Effector memory CD8-positive, alpha-beta T cell (primary cell): ENCODE results near the gene EIF4H.
"Not testable (repeated sequence)": the region's sequence is repeated elsewhere in the genome, so short reads cannot be mapped to it uniquely, and the experiment has no call there.

ENCODE experiments used
- ATAC-seq: fragments of 150-1000 bp; cut with Tn5 transposase; replicated peaks from 2 replicates; pipeline ENCODE4 v1.10.0; 2021; ENCODE audit warnings: mild to moderate bottlenecking, moderate library complexity
- DNase-seq, 3 experiments: peaks; one replicate each; pipeline ENCODE4 v3.0.0; 2021
- H3K27ac Mint-ChIP-seq, 2 donors: one replicate each; pipeline ENCODE4 v1.8.0; 2022; ENCODE audit warnings: mild to moderate bottlenecking in 2 of 2, mixed read lengths in 2 of 2, moderate library complexity in 2 of 2
- H3K27me3 Mint-ChIP-seq, 2 donors: one replicate each; pipeline ENCODE4 v1.8.0; 2022; ENCODE audit warnings: mixed read lengths in 2 of 2
- H3K36me3 Mint-ChIP-seq: one replicate; pipeline ENCODE4 v1.8.0; 2022; ENCODE audit warnings: mild to moderate bottlenecking, moderate library complexity, mixed read lengths; ENCODE audit not compliant: insufficient read depth
- H3K4me1 Mint-ChIP-seq, 2 donors: one replicate each; pipeline ENCODE4 v1.8.0; 2022; ENCODE audit warnings: low read depth in 2 of 2, mixed read lengths in 2 of 2
- H3K4me3 Mint-ChIP-seq, 2 donors: one replicate each; pipeline ENCODE4 v1.8.0; 2022; ENCODE audit warnings: mild to moderate bottlenecking in 2 of 2, mixed read lengths in 2 of 2, moderate library complexity in 2 of 2
- H3K9me3 Mint-ChIP-seq, 2 donors: one replicate each; pipeline ENCODE4 v1.8.0; 2022; ENCODE audit warnings: mixed read lengths in 2 of 2

Gene EIF4H

DNA sequence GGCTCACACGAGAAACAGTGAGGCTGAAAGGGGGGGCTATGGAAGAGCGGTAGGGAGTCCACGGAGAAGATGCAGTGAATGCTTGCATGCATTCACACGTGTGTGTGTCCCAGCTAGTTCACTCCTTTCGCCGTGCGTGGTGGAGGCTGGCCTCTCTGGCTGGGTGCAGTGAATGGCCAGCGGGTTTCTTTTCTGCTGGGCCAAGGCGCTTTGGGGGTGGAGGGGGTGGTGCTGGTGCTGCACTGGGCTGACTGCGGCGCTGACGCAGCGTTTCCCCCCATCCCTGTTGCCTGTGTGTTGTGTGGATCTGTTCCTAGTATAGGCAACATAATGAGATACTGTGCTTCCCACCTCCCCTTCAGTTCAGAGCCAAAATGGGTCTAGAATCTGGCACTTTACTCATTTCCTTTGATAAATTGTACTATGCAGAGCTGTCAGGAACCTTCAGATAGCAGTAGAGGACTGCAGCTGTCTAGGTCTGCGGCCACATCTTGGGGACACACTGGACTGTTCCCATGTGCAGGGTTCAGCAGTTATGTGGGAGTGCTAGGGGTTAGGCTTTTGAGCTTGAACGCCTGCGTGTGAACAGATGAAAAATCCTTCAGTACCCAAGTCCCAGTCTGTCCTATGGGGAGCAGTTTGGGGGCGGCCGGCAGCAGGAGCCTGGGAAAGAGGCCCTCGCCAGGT lies 22.0 kb downstream of the EIF4H start:
- not testable (repeated sequence) for ATAC-seq, H3K4me1 Mint-ChIP-seq, H3K9me3 Mint-ChIP-seq, DNase-seq, H3K27me3 Mint-ChIP-seq
- peak overlapping the region; percentile 36 to 61 for H3K4me3 Mint-ChIP-seq
- H3K36me3 Mint-ChIP-seq: peaks cover 82% of the 10 kb centered on the region
- H3K27ac Mint-ChIP-seq: peak overlapping the region; percentile 73 to 80

GRCh38 chr7:74197449-74198124 lies 23.4 kb downstream of the EIF4H start:
- Mint-ChIP-seq H3K4me1 (peaks cover 3 to 8% of the 10 kb centered on the region in 2 donors), H3K4me3 (peak overlapping the region in 1 of 2 donors; percentile 42), H3K9me3 (no peaks in the 10 kb centered on the region), H3K36me3 (peaks cover 67% of the 10 kb centered on the region), H3K27ac (peak overlapping the region; percentile 77 to 89), H3K27me3 (no peaks in the 10 kb centered on the region)
- ATAC-seq (peak; percentile 10), DNase-seq (no peak)

DNA sequence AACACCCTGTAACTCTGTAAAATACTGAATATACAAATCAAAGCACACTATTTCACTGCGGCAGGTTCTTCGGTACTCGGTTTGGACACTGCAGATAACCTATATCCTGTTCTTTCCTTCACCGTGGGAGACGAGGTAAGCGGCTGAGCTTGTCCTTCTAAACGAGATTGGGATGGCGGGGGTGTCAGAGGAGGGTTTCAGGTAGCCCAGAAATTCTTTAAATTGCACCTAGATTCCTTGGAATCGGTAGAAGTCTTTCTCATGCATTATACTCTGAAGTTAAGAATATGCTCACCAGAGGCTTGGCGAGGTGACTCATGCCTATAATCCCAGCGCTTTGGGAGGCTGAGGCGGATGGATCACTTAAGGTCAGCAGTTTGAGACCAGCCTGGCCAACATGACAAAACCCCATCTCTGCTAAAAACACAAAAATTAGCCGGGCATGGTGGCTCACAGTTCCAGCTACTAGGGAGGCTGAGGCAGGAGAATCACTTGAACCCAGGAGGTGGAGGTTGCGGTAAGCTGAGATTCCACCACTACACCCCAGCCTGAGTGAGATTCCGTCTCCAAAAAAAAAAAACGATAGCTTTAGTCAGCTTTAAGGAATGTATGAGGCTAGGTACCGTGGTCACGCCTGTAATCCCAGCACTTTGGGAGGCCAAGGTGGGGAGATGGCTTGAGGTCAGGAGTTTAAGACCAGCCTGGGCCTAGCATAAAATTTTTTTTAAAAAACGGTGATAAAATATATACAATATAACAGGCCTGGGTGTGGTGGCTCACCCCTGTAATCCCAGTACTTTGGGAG lies 25.6 kb downstream of the EIF4H start:
- Mint-ChIP-seq H3K9me3 (no peaks in the 10 kb centered on the region), H3K4me1 (peaks cover 9 to 15% of the 10 kb centered on the region in 2 donors), H3K27me3 (peaks cover 0 to 8% of the 10 kb centered on the region in 2 donors), H3K27ac (peak overlapping the region; percentile 46 to 89), H3K36me3 (peaks cover 47% of the 10 kb centered on the region), H3K4me3 (no peak overlapping the region)
- no peak for DNase-seq
- no peak for ATAC-seq

DNA sequence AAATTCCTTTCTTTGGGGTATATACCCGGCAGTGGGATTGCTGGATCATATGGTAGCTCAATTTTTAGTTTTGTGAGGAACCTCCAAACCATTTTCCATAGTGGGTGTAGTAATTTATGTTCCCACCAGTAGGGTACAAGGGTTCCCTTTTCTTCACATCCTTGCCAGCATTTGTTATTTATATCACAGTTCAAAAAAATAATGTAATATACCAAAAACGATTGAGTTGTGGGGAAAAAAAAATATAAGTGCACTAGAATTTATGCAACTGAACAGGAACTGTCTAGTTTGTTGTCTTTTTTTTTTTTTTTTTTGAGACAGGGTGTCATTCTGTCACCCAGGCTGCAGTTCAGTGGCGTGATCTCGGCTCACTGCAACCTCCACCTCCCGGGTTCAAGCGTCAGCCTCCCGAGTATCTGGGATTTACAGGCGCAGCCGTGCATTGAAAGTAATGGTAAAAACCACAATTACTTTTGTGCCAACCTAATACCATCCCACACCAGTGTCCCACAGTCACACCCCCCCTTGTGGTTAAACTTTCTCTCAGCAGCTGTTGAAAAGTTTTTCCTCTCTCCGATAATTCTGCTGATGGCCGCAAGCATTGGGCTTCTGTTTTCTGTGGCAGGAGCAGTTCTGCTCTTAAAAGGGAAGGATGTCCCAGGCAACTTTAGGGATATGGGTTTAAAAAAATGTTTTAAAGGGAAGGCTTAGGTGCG lies 28.8 kb downstream of the EIF4H start:
- ATAC-seq: peak; percentile 23
- Mint-ChIP-seq H3K4me1 (peaks cover 14 to 15% of the 10 kb centered on the region in 2 donors), H3K36me3 (peaks cover 27% of the 10 kb centered on the region)

GRCh38 chr7:74203956-74204618 lies 29.9 kb downstream of the EIF4H start:
- no peak overlapping the region for H3K4me3 Mint-ChIP-seq
- DNase-seq: no peak
- peaks cover 0 to 8% of the 10 kb centered on the region in 2 donors for H3K27me3 Mint-ChIP-seq
- H3K27ac Mint-ChIP-seq: no peak overlapping the region
- H3K4me1 Mint-ChIP-seq: peaks cover 15 to 16% of the 10 kb centered on the region in 2 donors
- no peak for ATAC-seq
- H3K9me3 Mint-ChIP-seq: no peaks in the 10 kb centered on the region
- peaks cover 20% of the 10 kb centered on the region for H3K36me3 Mint-ChIP-seq

More for the DNA sequence above, 28.8 kb downstream of the EIF4H start:
- Mint-ChIP-seq H3K9me3 (no peaks in the 10 kb centered on the region), H3K27ac (no peak overlapping the region), H3K4me3 (no peak overlapping the region), H3K27me3 (peaks cover 0 to 8% of the 10 kb centered on the region in 2 donors)
- no peak for DNase-seq

- Mint-ChIP-seq H3K4me1 (peaks cover 21% of the 10 kb centered on the region in 2 donors), H3K4me3 (peak overlapping the region; percentile 60 to 73), H3K36me3 (peaks cover 16% of the 10 kb centered on the region)
- not testable (repeated sequence) for H3K9me3 Mint-ChIP-seq, H3K27ac Mint-ChIP-seq, H3K27me3 Mint-ChIP-seq, DNase-seq, ATAC-seq
Measured at GRCh38 chr7:74206052-74206451, 31.9 kb downstream of the EIF4H start.

DNA sequence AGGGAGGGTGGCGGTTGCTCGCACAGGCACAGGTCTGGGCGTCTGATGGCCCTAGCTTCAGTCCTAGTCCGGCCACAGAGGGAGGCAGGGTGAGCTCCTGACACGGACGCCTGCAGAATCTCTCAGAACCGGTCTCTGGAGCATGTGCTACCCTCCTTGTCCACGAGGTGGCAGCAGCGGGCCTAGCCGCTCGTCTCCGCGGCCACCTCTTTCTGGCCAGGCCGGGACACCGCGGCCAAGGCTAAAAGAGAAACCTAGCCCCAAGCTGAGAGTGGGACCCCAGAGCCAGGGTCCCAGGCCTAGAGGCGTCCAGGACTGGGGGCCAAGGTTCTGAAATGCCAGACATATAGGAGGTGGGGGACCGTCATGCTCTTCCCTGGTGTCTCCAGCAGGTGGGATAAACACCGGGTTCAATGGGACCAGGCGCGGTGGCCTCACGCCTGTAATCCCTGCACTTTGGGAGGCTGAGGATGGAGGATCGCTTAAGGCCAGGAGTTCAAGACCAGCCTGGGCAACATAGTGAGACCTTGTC lies 32.5 kb downstream of the EIF4H start:
- ATAC-seq (peak; percentile 77), DNase-seq (peak; percentile 75 to 84 (median 78))
- Mint-ChIP-seq H3K36me3 (peaks cover 16% of the 10 kb centered on the region), H3K9me3 (no peaks in the 10 kb centered on the region), H3K27ac (peak overlapping the region; percentile 56 to 80), H3K27me3 (peaks cover 0 to 8% of the 10 kb centered on the region in 2 donors), H3K4me1 (peaks cover 21% of the 10 kb centered on the region in 2 donors), H3K4me3 (peak overlapping the region; percentile 71 to 73)

- no peaks in the 10 kb centered on the region for H3K9me3 Mint-ChIP-seq
- peaks cover 0 to 8% of the 10 kb centered on the region in 2 donors for H3K27me3 Mint-ChIP-seq
- peak overlapping the region in 1 of 2 donors; percentile 80 for H3K27ac Mint-ChIP-seq
Measured at GRCh38 chr7:74207586-74207985, 33.4 kb downstream of the EIF4H start.

GRCh38 chr7:74208241-74208640 lies 34.1 kb downstream of the EIF4H start:
- Mint-ChIP-seq H3K4me1 (peaks cover 21% of the 10 kb centered on the region in 2 donors), H3K36me3 (peaks cover 16% of the 10 kb centered on the region), H3K27ac (peak overlapping the region in 1 of 2 donors; percentile 59)
- H3K9me3 Mint-ChIP-seq, ATAC-seq, H3K4me3 Mint-ChIP-seq, H3K27me3 Mint-ChIP-seq, DNase-seq: not testable (repeated sequence)

More at GRCh38 chr7:74207586-74207985, 33.4 kb downstream of the EIF4H start:
- H3K36me3 Mint-ChIP-seq: peaks cover 16% of the 10 kb centered on the region
- H3K4me3 Mint-ChIP-seq: peak overlapping the region; percentile 71 to 73
- ATAC-seq: no peak
- H3K4me1 Mint-ChIP-seq: peaks cover 21% of the 10 kb centered on the region in 2 donors
- no peak for DNase-seq

DNA sequence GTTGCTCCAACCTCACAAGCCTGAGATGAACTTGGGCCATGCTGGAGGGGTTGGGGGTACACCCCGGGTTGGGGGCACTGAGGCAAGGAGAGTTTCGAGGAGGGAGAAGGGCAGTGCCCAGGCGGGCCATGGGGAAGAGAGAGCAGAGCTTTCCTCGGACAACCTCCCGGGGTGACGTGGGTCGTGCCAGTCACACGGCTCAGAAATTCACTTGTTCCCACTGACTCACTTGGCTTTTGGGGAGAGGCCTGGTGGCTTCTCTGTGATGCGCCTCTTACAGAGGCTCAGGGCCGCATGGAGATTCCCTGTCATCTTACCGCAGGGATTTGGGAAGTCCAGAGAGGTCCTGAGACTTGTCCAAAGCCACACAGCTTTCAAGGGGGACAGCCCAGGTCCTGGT lies 38.5 kb downstream of the EIF4H start:
- Mint-ChIP-seq H3K27ac (peak overlapping the region; percentile 12 to 83), H3K9me3 (no peaks in the 10 kb centered on the region), H3K4me1 (peaks cover 13 to 15% of the 10 kb centered on the region in 2 donors), H3K27me3 (no peaks in the 10 kb centered on the region), H3K36me3 (peaks cover 12% of the 10 kb centered on the region), H3K4me3 (no peak overlapping the region)
- no peak for DNase-seq
- ATAC-seq: no peak

- DNase-seq (no peak), ATAC-seq (no peak)
- H3K36me3 Mint-ChIP-seq: peaks cover 8% of the 10 kb centered on the region
- peaks cover 9 to 17% of the 10 kb centered on the region in 2 donors for H3K4me1 Mint-ChIP-seq
- H3K27ac Mint-ChIP-seq: peak overlapping the region in 1 of 2 donors; percentile 29
- no peaks in the 10 kb centered on the region for H3K27me3 Mint-ChIP-seq
- H3K9me3 Mint-ChIP-seq: no peaks in the 10 kb centered on the region
- no peak overlapping the region for H3K4me3 Mint-ChIP-seq
Measured at GRCh38 chr7:74214816-74215630, 40.9 kb downstream of the EIF4H start.

DNA sequence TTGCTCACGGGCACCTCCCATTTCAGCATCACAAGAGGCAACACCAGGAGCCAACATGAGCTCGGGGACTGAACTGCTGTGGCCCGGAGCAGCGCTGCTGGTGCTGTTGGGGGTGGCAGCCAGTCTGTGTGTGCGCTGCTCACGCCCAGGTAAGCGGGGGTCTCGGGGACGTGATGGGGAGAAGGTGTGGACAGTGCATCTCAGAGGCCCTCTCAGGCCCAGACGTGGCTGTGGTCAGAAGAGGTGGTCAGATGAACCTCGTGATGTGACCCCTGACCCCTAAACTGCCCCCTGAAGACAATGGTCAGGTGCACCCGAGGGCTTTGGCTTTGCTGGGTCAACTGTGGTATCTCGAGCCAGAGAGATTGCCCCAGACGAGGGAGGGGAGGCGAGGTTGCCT lies 41.8 kb downstream of the EIF4H start:
- ATAC-seq: no peak
- no peak overlapping the region for H3K4me3 Mint-ChIP-seq
- H3K4me1 Mint-ChIP-seq: peaks cover 9 to 17% of the 10 kb centered on the region in 2 donors
- H3K27ac Mint-ChIP-seq: no peak overlapping the region
- no peaks in the 10 kb centered on the region for H3K9me3 Mint-ChIP-seq
- DNase-seq: no peak
- no peaks in the 10 kb centered on the region for H3K27me3 Mint-ChIP-seq
- H3K36me3 Mint-ChIP-seq: peaks cover 8% of the 10 kb centered on the region
